K562 (cell line): Measurements from ENCODE around the gene PAXIP1. TPM values are rescaled to one million over a fixed set of nuclear protein-coding genes. Genes with fewer than 3 reads are reported as not detected.

Source experiments
- ATAC-seq: fragments of 200-7000 bp; cut with Tn5 transposase; 3 replicates; pipeline ENCODE4 v1.9.1; 2020; ENCODE audit warnings: moderate library complexity
- BruUV-seq: library from RNA; stranded (reverse); fragments of 400-500 nt; replicated peaks from 2 replicates; lab custom pipeline; 2021; lab: Mats Ljungman, UMichigan
- CTCF ChIA-PET: fragments of 300-600 bp; formaldehyde crosslinking; extraction: SDS; loops from one replicate; lab custom pipeline; 2021; ENCODE audit warnings: low intra/inter-chr PET ratio; lab: Yijun Ruan, JAX
- POLR2A ChIA-PET: fragments of 300-600, 350-650 bp; sonication (Branson Sonifier 250); formaldehyde crosslinking; extraction: SDS; loops from one replicate; lab custom pipeline; 2021; ENCODE audit warnings: antibody characterized with exemption, inconsistent platforms; lab: Yijun Ruan, JAX
- DNase-seq, 4 experiments: peaks; one replicate each; pipeline versions ENCODE4 v3.0.0 to v3.0.0-alpha.2; 2011 to 2018; ENCODE audit warnings: low spot score in 3 of 4, mixed read lengths in 3 of 4; ENCODE audit errors: extremely low read depth in 1 of 4
- FAIRE-seq: peaks from 2 replicates; lab custom pipeline; 2011; peaks lifted over from hg19 to GRCh38; lab: Jason Lieb, UNC
- H2AFZ ChIP-seq: 2 replicates; pipeline ENCODE4 v1.6.0; 2011; ENCODE audit warnings: low read depth, low read length, control low read depth, inconsistent platforms
- H3K27ac ChIP-seq: fragments of 200-600 bp; 3 replicates; pipeline ENCODE4 v1.8.0; 2011; ENCODE audit warnings: low read depth, mild to moderate bottlenecking, control low read depth, inconsistent platforms, low read length, moderate library complexity, mixed read lengths; ENCODE audit errors: extremely low read depth
- H3K27me3 ChIP-seq, 2 experiments: fragments of 300-600 bp in 1 of 2; 2 replicates in 1 of 2; 3 replicates in 1 of 2; pipeline versions ENCODE4 v1.6.0 to v1.8.0; 2011; ENCODE audit warnings: inconsistent platforms in 2 of 2, low read length in 2 of 2, mild to moderate bottlenecking in 1 of 2, mixed read lengths in 1 of 2, moderate library complexity in 1 of 2; ENCODE audit not compliant: control insufficient read depth in 2 of 2, insufficient read depth in 2 of 2
- H3K36me3 ChIP-seq: fragments of 300-600 bp; 3 replicates; pipeline ENCODE4 v1.8.0; 2011; ENCODE audit warnings: mild to moderate bottlenecking, low read length, inconsistent platforms; ENCODE audit not compliant: control insufficient read depth, insufficient read depth
- H3K4me1 ChIP-seq, 2 experiments: fragments of 200-600 bp in 1 of 2; replicated peaks in 1 of 2; 2 replicates in 1 of 2; 3 replicates in 1 of 2; pipeline versions ENCODE4 v1.5.1 to v1.8.0; 2011; ENCODE audit warnings: inconsistent platforms in 2 of 2, low read length in 2 of 2, mild to moderate bottlenecking in 1 of 2, mixed read lengths in 1 of 2, moderate library complexity in 1 of 2; ENCODE audit not compliant: control insufficient read depth in 2 of 2, insufficient read depth in 2 of 2
- H3K4me2 ChIP-seq: 2 replicates; pipeline ENCODE4 v1.6.1; 2011; ENCODE audit warnings: low read length, control low read depth, inconsistent platforms, mixed read lengths; ENCODE audit not compliant: insufficient read depth
- H3K4me3 ChIP-seq: fragments of 200-600 bp; sonication (generic), shearing (Covaris generic); 2 replicates; pipeline ENCODE4 v1.5.1; 2016; ENCODE audit warnings: control low read depth, inconsistent platforms
- H3K79me2 ChIP-seq: fragments of 200-600 bp; 3 replicates; pipeline ENCODE4 v1.8.0; 2011; ENCODE audit warnings: low read length, inconsistent platforms; ENCODE audit not compliant: control insufficient read depth, insufficient read depth
- H3K9ac ChIP-seq, 2 experiments: 2 replicates each; pipeline versions ENCODE4 v1.6.0 to v1.6.1; 2011; ENCODE audit warnings: low read depth in 2 of 2, low read length in 2 of 2, control low read depth in 1 of 2, inconsistent platforms in 1 of 2, mild to moderate bottlenecking in 1 of 2, mixed read lengths in 1 of 2; ENCODE audit not compliant: insufficient read depth in 1 of 2
- H3K9me1 ChIP-seq: one replicate; pipeline ENCODE4 v1.6.0; 2011; ENCODE audit warnings: inconsistent platforms, mild to moderate bottlenecking, low read length, moderate library complexity; ENCODE audit not compliant: control insufficient read depth, insufficient read depth
- H3K9me3 ChIP-seq: replicated peaks from 2 replicates; pipeline ENCODE4 v1.5.1; 2011; ENCODE audit warnings: low read depth, low read length, inconsistent platforms; ENCODE audit not compliant: control insufficient read depth, insufficient read depth
- H4K20me1 ChIP-seq: replicated peaks from 2 replicates; pipeline ENCODE4 v1.6.1; 2011; ENCODE audit warnings: low read length, inconsistent platforms, mixed read lengths; ENCODE audit not compliant: control insufficient read depth, insufficient read depth
- ADNP ChIP-seq: fragments of 200-800 bp; sonication (Bioruptor generic); IDR thresholded peaks from 2 replicates; pipeline ENCODE4 v1.6.1; 2016; ENCODE audit warnings: missing genetic modification characterization, missing compliant biosample characterization
- ATF1 ChIP-seq, 2 experiments: fragments of 450-650 bp in 1 of 2; IDR thresholded peaks; 2 replicates each; pipeline ENCODE4 v1.6.1; 2016; ENCODE audit warnings: missing compliant biosample characterization in 1 of 2, missing genetic modification characterization in 1 of 2
- CBX5 ChIP-seq: IDR thresholded peaks from 2 replicates; pipeline ENCODE4 v1.6.1; 2014; ENCODE audit warnings: low read depth, borderline replicate concordance
- GABPB2 ChIP-seq: fragments of 250-450 bp; sonication (Bioruptor Pico); conservative IDR thresholded peaks from 2 replicates; pipeline ENCODE4 v1.5.1; 2021; ENCODE audit warnings: mild to moderate bottlenecking
- NCOR1 ChIP-seq: fragments of 450-650 bp; IDR thresholded peaks from 2 replicates; pipeline ENCODE4 v1.6.1; 2016; ENCODE audit warnings: mild to moderate bottlenecking, moderate library complexity
- SP2 ChIP-seq: IDR thresholded peaks from 2 replicates; pipeline ENCODE4 v1.6.1; 2011; ENCODE audit warnings: mild to moderate bottlenecking, low read depth, low read length, moderate library complexity; ENCODE audit not compliant: poor library complexity, severe bottlenecking; ENCODE audit errors: extremely low read depth
- SREBF2 ChIP-seq: sonication (generic); formaldehyde crosslinking; IDR thresholded peaks from 2 replicates; pipeline ENCODE4 v1.4.0; 2020; ENCODE audit warnings: mild to moderate bottlenecking, missing genetic modification reagents
- ZBTB7A ChIP-seq: IDR thresholded peaks from 2 replicates; pipeline ENCODE4 v1.6.1; 2011; ENCODE audit warnings: low read depth, mild to moderate bottlenecking, low read length, moderate library complexity, borderline replicate concordance; ENCODE audit not compliant: control insufficient read depth
- WGBS: fragments of 100-300 bp; shearing (Covaris generic); methylation state at CpG from one replicate; pipeline ENCODE4 v1.1.6; 2016; ENCODE audit warnings: low coverage, mixed read lengths; ENCODE audit not compliant: insufficient coverage; ENCODE audit errors: missing lambda C conversion rate; 5-methylcytosine and 5-hydroxymethylcytosine counted together
- in situ Hi-C: fragments of 300-500 bp; cut with MboI; formaldehyde crosslinking; loops from 4 replicates; pipeline ENCODE4 v1.15.0; 2018; ENCODE audit warnings: inconsistent platforms, mixed read lengths
- intact Hi-C: fragments of 100-400 bp; cut with micrococcal nuclease; formaldehyde crosslinking; loops from 2 replicates; pipeline ENCODE4 v1.14.2; 2022
- polyA plus RNA-seq, 8 experiments: library from polyadenylated mRNA; depleted of rRNA in 4 of 8; stranded (reverse) in 5 of 8; unstranded in 3 of 8; fragments of >200 nt; fragmentation: Nextera tagmentation in 2 of 8; fragmentation: Illumina TruSeq in 1 of 8; extraction: Ambion mirVana in 2 of 8; extraction: Trizol in 1 of 8; gene quantifications; 2 replicates each; pipeline versions ENCODE4 v1.2.1 to v1.2.3, GENCODE V29; 2011 to 2014; ENCODE audit warnings: inconsistent platforms in 1 of 8, missing spikeins in 1 of 8
- total RNA-seq, 7 experiments: library from RNA; depleted of rRNA in 6 of 7; stranded (reverse); fragments of >200 nt in 6 of 7; fragmentation: Illumina TruSeq in 2 of 7; extraction: Trizol in 2 of 7; gene quantifications; 2 replicates each; pipeline versions ENCODE4 v1.2.1 to v1.2.3, GENCODE V29; 2011 to 2021; ENCODE audit warnings: low replicate concordance in 1 of 7
- TF ChIP-seq, protein P1 (sequence below), 2 experiments: fragments of 450-650 bp; IDR thresholded peaks; 2 replicates each; pipeline ENCODE4 v1.6.1; 2016; ENCODE audit warnings: mild to moderate bottlenecking in 2 of 2, borderline replicate concordance in 1 of 2, low read depth in 1 of 2, moderate library complexity in 1 of 2
- TF ChIP-seq, protein P2 (sequence below): fragments of 250-450 bp; sonication (Bioruptor Pico); IDR thresholded peaks from 2 replicates; pipeline ENCODE4 v1.4.0; 2020; ENCODE audit warnings: borderline replicate concordance

The PAXIP1 gene
- total and polyA plus RNA-seq, 9 of the 15 experiments (the other 6 are each of a cell fraction or from before 2014, with no cell fraction given), result 9.7 to 37.9 (median 28.4) TPM

DNA sequence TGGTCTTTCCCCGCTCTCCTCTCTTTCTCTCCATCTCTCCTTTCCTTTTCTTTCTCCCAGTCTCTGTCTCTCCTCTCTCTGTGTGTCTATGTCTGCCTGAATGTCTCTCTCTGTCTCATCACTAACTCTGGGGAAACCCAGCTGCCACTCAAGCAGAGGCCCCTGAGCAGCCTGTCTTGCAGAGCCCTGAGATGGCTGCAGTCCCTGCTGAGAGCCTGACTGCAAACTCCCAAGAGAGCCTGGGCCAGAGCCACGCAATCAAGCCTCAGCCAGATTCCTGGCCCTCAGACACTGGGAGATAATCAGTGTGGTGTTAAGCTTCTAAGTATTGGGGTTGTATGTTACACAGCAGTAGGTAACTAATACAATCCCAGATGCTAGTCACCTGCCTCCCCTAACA lies 91.5 kb downstream of the PAXIP1 start:
- CTCF ChIA-PET, result no interaction called here
- Histone ChIP-seq H3K9me1 (no peaks in the 10 kb centered on the region), H3K27me3 (peaks cover 33 to 96% of the 10 kb centered on the region in 2 experiments), H3K9me3 (no peaks in the 10 kb centered on the region), H2AFZ (no peak overlapping the region), H3K27ac (no peak overlapping the region), H3K4me2 (no peak overlapping the region), H3K79me2 (no peaks in the 10 kb centered on the region), H3K36me3 (no peaks in the 10 kb centered on the region), H3K4me1 (peaks cover 0 to 26% of the 10 kb centered on the region in 2 experiments; a peak in 2 of 5 replicates), H4K20me1 (no peaks in the 10 kb centered on the region), H3K9ac (no peak overlapping the region), H3K4me3 (no peak overlapping the region)
- no TSS peak for BruUV-seq
- intact Hi-C loops (loop anchor here (5.0 kb wide), 1 partner anchor 281 kb away; no protein-coding TSS in a partner anchor), in situ Hi-C loops (no loop called here)
- POLR2A ChIA-PET, result interaction anchor here (0.7 to 1.0 kb wide), 2 partner anchors 15 to 148 kb away, joined by 3 read pairs; no protein-coding TSS in a partner anchor
- DNase-seq, result no peak
- FAIRE-seq, result no peak
- WGBS, result 5% methylated on average over 2 of the region's 2 CpGs
- ATAC-seq, result no peak
- TF ChIP-seq SP2 (no peak), CBX5 (no peak), NCOR1 (no peak), ZBTB7A (no peak), GABPB2 (no peak), ADNP (tag) (no peak), ATF1 (CRISPR knock-in tag; IDR thresholded peaks at IDR 0.05) (no peak), ATF1 (tag; IDR thresholded peaks at IDR 0.05) (no peak), SREBF2 (CRISPR knock-in tag) (no peak)
- TF ChIP-seq, protein P1, sequence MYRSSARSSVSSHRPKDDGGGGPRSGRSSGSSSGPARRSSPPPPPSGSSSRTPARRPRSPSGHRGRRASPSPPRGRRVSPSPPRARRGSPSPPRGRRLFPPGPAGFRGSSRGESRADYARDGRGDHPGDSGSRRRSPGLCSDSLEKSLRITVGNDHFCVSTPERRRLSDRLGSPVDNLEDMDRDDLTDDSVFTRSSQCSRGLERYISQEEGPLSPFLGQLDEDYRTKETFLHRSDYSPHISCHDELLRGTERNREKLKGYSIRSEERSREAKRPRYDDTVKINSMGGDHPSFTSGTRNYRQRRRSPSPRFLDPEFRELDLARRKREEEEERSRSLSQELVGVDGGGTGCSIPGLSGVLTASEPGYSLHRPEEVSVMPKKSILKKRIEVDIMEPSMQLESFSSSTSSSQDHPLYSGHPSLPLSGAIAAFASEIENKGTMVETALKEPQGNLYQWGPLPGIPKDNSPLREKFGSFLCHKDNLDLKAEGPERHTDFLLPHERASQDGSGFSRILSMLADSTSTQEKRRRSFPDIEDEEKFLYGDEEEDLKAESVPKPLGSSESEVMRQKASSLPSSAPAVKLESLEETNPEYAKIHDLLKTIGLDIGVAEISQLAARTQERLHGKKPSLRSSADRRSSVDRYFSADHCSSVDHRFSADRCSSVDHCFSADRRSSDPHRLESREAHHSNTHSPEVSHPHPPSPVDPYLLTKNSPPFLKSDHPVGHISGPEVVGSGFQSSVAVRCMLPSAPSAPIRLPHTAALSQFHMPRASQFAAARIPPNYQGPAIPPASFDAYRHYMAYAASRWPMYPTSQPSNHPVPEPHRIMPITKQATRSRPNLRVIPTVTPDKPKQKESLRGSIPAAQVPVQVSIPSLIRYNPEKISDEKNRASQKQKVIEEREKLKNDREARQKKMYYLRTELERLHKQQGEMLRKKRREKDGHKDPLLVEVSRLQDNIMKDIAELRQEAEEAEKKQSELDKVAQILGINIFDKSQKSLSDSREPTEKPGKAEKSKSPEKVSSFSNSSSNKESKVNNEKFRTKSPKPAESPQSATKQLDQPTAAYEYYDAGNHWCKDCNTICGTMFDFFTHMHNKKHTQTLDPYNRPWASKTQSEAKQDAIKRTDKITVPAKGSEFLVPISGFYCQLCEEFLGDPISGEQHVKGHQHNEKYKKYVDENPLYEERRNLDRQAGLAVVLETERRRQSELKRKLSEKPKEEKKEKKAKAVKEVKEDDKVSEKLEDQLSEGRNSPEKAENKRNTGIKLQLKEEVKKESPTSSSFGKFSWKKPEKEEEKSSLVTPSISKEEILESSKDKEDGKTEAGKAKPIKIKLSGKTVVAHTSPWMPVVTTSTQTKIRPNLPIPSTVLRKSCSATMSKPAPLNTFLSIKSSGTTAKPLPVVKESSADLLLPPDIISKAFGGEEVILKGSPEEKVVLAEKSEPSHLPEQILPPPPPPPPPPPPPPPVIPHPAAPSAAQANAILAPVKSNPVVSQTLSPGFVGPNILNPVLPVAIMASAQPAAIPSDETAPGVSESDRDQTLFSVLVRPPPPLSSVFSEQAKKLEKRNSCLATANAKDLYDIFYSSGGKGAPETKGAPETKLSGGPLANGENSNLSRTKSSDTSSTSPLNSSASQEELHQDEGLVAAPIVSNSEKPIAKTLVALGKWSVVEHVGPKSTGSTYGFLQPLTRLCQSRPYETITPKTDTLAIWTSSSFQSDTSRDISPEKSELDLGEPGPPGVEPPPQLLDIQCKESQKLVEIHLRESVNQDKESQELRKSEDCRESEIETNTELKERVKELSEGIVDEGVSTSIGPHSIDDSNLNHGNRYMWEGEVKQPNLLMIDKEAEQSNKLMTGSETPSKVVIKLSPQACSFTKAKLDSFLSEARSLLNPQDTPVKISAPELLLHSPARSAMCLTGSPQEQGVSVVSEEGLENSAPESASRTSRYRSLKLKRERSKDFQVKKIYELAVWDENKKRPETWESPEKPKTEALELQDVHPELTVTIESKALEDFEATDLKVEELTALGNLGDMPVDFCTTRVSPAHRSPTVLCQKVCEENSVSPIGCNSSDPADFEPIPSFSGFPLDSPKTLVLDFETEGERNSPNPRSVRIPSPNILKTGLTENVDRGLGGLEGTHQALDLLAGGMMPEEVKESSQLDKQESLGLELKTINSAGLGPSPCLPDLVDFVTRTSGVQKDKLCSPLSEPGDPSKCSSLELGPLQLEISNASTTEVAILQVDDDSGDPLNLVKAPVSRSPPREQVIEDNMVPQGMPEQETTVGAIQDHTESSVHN (IDR thresholded peaks at IDR 0.05; ENCODE audit: borderline replicate concordance in 1 of 2, low read depth in 1 of 2), result no peak
- TF ChIP-seq, protein P2, sequence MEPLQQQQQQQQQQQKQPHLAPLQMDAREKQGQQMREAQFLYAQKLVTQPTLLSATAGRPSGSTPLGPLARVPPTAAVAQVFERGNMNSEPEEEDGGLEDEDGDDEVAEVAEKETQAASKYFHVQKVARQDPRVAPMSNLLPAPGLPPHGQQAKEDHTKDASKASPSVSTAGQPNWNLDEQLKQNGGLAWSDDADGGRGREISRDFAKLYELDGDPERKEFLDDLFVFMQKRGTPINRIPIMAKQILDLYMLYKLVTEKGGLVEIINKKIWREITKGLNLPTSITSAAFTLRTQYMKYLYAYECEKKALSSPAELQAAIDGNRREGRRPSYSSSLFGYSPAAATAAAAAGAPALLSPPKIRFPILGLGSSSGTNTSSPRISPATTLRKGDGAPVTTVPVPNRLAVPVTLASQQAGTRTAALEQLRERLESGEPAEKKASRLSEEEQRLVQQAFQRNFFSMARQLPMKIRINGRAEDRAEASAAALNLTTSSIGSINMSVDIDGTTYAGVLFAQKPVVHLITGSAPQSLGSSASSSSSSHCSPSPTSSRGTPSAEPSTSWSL, result no peak
